AG04449 (cell line): ENCODE measurements around the gene RBBP9.
"Not testable (repeated sequence)": the region's sequence is repeated elsewhere in the genome, so short reads cannot be mapped to it uniquely, and the experiment has no call there.

Experiments used
- CTCF ChIA-PET: fragments of 350-600 bp; formaldehyde crosslinking; extraction: SDS; loops from one replicate; lab custom pipeline; 2021; ENCODE audit warnings: antibody characterized with exemption; lab: Yijun Ruan, JAX
- POLR2A ChIA-PET: fragments of 400-600, 350-600 bp; formaldehyde crosslinking; extraction: SDS; loops from one replicate; lab custom pipeline; 2020; ENCODE audit warnings: antibody characterized with exemption, inconsistent platforms; lab: Yijun Ruan, JAX
- DNase-seq: peaks from one replicate; pipeline ENCODE4 v3.0.0-alpha.2; 2010; ENCODE audit warnings: low read depth, low spot score
- H3K4me3 ChIP-seq: 2 replicates; pipeline ENCODE4 v1.5.1; 2011; ENCODE audit warnings: low read depth, mild to moderate bottlenecking, control low read depth, low read length
- TF ChIP-seq, protein P1 (sequence below): IDR thresholded peaks from one replicate; pipeline ENCODE4 v1.5.1; 2011; ENCODE audit warnings: mild to moderate bottlenecking, moderate library complexity, low read length, control low read depth, inconsistent platforms; ENCODE audit not compliant: insufficient read depth; ENCODE audit errors: missing control alignments

Gene RBBP9

DNA sequence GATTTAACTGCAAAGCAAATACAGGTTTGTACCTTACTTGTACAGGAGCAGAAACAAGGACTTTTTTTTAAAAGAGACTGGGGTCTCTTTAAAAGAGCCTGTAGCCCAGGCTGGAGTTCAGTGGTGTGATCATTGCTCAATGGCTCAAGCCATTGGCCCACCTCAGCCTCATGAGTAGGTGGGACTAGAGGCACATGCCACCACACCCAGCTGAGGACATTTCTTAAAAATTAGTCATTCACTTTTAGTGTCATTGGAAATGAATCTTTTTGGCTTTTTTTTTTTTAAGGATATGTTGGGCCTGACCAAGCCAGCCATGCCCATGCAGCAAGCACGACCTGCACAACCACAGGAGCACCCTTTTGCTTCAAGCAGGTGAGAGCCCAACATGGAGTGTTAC lies 27.6 kb upstream of the RBBP9 start:
- TF ChIP-seq, protein P1, sequence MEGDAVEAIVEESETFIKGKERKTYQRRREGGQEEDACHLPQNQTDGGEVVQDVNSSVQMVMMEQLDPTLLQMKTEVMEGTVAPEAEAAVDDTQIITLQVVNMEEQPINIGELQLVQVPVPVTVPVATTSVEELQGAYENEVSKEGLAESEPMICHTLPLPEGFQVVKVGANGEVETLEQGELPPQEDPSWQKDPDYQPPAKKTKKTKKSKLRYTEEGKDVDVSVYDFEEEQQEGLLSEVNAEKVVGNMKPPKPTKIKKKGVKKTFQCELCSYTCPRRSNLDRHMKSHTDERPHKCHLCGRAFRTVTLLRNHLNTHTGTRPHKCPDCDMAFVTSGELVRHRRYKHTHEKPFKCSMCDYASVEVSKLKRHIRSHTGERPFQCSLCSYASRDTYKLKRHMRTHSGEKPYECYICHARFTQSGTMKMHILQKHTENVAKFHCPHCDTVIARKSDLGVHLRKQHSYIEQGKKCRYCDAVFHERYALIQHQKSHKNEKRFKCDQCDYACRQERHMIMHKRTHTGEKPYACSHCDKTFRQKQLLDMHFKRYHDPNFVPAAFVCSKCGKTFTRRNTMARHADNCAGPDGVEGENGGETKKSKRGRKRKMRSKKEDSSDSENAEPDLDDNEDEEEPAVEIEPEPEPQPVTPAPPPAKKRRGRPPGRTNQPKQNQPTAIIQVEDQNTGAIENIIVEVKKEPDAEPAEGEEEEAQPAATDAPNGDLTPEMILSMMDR = no peak
- ChIA-PET POLR2A (interaction anchor here (1.3 kb wide), 1 partner anchor 17 kb away, joined by 3 read pairs; the partner anchor contains the start of gene SEC23B), CTCF (interaction anchor here (0.8 kb wide), 1 partner anchor 10 kb away, joined by 3 read pairs; no protein-coding TSS in a partner anchor)
- H3K4me3 ChIP-seq = no peak overlapping the region
- no peak for DNase-seq

DNA sequence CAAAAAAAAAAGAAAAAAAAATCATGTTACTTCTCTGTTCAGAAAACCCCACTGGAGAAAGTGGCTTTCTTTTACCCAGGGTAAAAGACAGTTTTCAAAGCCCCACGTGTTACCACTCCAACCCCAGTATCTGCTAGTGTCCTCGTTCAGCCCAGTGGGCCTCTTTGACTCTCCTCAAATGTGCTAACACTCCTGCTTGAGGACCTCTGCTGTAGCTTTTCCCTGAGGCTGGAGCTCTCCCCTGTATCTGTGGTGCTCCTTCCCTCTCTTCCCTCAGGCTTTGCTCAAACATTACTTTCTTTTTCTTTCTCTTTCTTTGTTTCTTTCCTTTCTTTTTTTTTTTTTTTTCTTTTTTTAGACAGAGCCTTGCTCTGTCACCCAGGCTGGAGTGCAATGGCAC lies 26.0 kb upstream of the RBBP9 start:
- ChIA-PET CTCF (interaction anchor here (0.7 kb wide), 1 partner anchor 97 kb away, joined by 3 read pairs; no protein-coding TSS in a partner anchor), POLR2A (interaction anchor here (0.6 kb wide), 1 partner anchor 284 kb away, joined by 3 read pairs; no protein-coding TSS in a partner anchor)
- TF ChIP-seq, protein P1 = no peak
- no peak for DNase-seq
- no peak overlapping the region for H3K4me3 ChIP-seq

DNA sequence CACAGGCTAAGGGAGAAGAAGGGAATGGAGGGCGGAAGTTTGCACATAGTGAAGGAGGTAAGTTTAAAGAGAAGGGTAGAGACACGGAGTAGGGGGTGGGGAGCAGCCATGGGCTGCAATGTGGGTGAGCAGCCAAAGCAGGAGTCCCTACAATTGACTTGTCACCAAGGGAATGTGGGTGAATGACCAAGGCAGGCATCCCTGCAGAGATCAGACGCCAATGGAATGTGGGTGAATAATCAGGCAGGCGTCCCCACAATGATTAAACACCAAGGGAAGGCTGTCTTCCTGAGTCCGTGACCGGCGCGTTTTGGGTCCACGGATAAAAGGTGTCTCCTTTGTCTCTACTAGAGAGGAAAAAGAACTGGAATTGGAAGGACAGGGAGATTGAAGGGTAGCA lies 25.0 kb upstream of the RBBP9 start:
- POLR2A ChIA-PET, DNase-seq, CTCF ChIA-PET, H3K4me3 ChIP-seq: not testable (repeated sequence)

DNA sequence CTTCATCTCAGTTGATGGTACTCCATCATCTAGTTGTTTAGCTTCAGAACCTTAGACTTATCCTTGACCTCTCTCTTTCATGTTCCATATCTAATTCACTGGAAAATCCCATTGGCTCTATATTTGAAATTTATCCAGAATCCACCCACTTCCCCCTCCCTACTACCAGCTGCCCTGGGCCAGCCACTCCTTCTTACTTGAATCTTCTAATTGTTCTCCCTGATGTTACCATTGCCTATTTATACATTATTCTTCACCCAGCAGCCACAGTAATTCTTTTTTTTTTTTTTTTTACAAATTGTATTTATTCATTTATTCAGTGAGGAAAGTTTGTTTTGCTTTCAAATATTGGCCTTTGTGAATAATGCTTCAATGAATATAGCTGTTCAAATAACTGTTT lies 18.9 kb upstream of the RBBP9 start:
- no peak for DNase-seq
- ChIA-PET POLR2A (interaction anchor here (0.9 kb wide), 1 partner anchor 8 kb away, joined by 3 read pairs; the partner anchor contains the start of gene SEC23B), CTCF (interaction anchor here (0.7 kb wide), 1 partner anchor 178 kb away, joined by 4 read pairs; no protein-coding TSS in a partner anchor)
- TF ChIP-seq, protein P1 = no peak
- no peak overlapping the region for H3K4me3 ChIP-seq

DNA sequence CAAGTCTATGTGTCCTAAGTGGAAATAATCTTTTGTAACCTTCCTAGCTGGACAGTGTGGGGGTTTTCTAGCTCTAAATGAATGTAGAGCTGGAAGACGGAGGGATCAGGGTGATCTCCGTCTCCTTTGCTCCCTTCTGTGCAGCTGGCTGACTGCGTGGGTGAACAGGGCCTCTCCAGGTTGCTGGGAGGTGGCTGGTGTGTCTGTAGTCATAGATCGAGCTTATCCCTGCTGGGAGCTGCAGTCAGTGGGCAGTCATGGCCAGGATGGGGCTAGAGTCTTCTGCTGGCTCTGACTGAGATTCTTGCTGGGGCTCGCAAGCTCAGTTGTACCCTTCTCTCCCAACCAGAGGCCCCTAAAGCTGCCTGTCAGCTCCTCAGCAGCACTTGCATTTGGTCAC lies 17.1 kb upstream of the RBBP9 start:
- DNase-seq = no peak
- TF ChIP-seq, protein P1 = no peak
- CTCF ChIA-PET = no interaction called here
- POLR2A ChIA-PET = no interaction called here
- H3K4me3 ChIP-seq = no peak overlapping the region

DNA sequence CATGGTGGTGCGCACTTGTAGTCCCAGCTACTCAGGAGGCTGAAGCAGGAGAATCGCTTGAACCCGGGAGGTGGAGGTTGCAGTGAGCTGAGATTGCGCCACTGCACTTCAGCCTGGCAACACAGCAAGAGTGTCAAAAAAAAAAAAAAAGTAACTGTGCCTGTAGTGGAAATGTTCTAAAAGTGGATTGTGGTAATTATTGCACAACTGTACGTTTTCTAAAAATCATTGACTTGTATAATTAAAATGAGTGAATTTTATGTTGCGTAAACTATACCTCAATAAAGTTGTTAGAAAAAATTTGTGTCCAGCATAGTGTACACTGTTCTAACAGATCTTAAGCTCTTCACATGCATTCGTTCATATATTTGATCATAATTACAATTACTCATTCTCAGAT lies 16.2 kb upstream of the RBBP9 start:
- DNase-seq = no peak
- POLR2A ChIA-PET = no interaction called here
- TF ChIP-seq, protein P1 = no peak

DNA sequence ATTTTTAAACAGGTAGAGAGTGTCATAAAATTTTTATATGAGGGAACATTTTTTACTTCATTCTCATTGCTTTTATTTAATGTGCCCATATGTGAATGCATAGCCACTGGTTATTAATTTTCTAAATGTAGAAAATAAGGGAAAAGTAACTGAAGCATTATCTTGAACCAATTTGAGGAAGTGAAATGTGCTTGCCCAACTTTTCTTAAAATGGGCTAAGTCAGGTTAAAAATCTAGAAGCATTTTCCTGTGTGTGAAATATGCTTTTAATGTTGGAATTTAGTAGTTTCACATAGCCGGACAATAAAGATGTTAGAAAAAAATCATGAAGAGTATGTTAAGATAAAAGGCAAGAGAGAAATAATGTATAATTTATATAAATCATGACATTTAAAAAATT lies 14.5 kb upstream of the RBBP9 start:
- TF ChIP-seq, protein P1 = no peak
- ChIA-PET POLR2A (no interaction called here), CTCF (no interaction called here)
- H3K4me3 ChIP-seq = no peak overlapping the region
- no peak for DNase-seq

More for the DNA sequence above, 16.2 kb upstream of the RBBP9 start:
- no peak overlapping the region for H3K4me3 ChIP-seq
- CTCF ChIA-PET = no interaction called here
